Astrocyte (in vitro differentiated cells and primary cell): ENCODE data around the gene RPL6. TPM values are rescaled to one million over a fixed set of nuclear protein-coding genes. Genes with fewer than 3 reads are reported as not detected.

ENCODE experiments used
- DNase-seq: peaks from one replicate; pipeline ENCODE4 v3.0.0-alpha.2; 2010; ENCODE audit warnings: low read depth
- FAIRE-seq: peaks from 2 replicates; lab custom pipeline; 2011; peaks lifted over from hg19 to GRCh38; lab: Jason Lieb, UNC
- H2AFZ ChIP-seq: 2 replicates; pipeline ENCODE4 v1.6.0; 2012; ENCODE audit warnings: low read depth, low read length, inconsistent platforms
- H3K27ac ChIP-seq: 2 replicates; pipeline ENCODE4 v1.5.1; 2011; ENCODE audit warnings: low read depth, low read length, inconsistent platforms
- H3K27me3 ChIP-seq: 2 replicates; pipeline ENCODE4 v1.6.0; 2011; ENCODE audit warnings: low read length, inconsistent platforms; ENCODE audit not compliant: insufficient read depth
- H3K36me3 ChIP-seq: 2 replicates; pipeline ENCODE4 v1.5.1; 2011; ENCODE audit warnings: low read length, inconsistent platforms; ENCODE audit not compliant: insufficient read depth
- H3K4me1 ChIP-seq: 2 replicates; pipeline ENCODE4 v1.5.1; 2011; ENCODE audit warnings: low read length, inconsistent platforms; ENCODE audit not compliant: insufficient read depth
- H3K4me2 ChIP-seq: 2 replicates; pipeline ENCODE4 v1.6.0; 2012; ENCODE audit warnings: low read length, inconsistent platforms
- H3K4me3 ChIP-seq: 2 replicates; pipeline ENCODE4 v1.5.1; 2011; ENCODE audit warnings: low read depth, mild to moderate bottlenecking, low read length, inconsistent platforms; ENCODE audit not compliant: insufficient read depth
- H3K79me2 ChIP-seq: 2 replicates; pipeline ENCODE4 v1.6.0; 2012; ENCODE audit warnings: mild to moderate bottlenecking, low read length, inconsistent platforms; ENCODE audit not compliant: insufficient read depth
- H3K9ac ChIP-seq: 2 replicates; pipeline ENCODE4 v1.6.0; 2012; ENCODE audit warnings: mild to moderate bottlenecking, low read length, inconsistent platforms
- H3K9me3 ChIP-seq: 2 replicates; pipeline ENCODE4 v1.5.1; 2012; ENCODE audit warnings: low read depth, mild to moderate bottlenecking, low read length, inconsistent platforms; ENCODE audit not compliant: insufficient read depth
- H4K20me1 ChIP-seq: 2 replicates; pipeline ENCODE4 v1.6.0; 2012; ENCODE audit warnings: low read length, inconsistent platforms; ENCODE audit not compliant: insufficient read depth
- H3K27ac Mint-ChIP-seq: one replicate; pipeline ENCODE4 v1.8.0; 2021; ENCODE audit warnings: mild to moderate bottlenecking, mixed read lengths; ENCODE audit not compliant: unreplicated experiment
- H3K27me3 Mint-ChIP-seq: one replicate; pipeline ENCODE4 v1.8.0; 2021; ENCODE audit warnings: low read depth, mixed read lengths; ENCODE audit not compliant: unreplicated experiment
- H3K36me3 Mint-ChIP-seq: one replicate; pipeline ENCODE4 v1.8.0; 2021; ENCODE audit warnings: low read depth, mixed read lengths; ENCODE audit not compliant: unreplicated experiment
- H3K4me1 Mint-ChIP-seq: one replicate; pipeline ENCODE4 v1.8.0; 2021; ENCODE audit warnings: low read depth, mixed read lengths; ENCODE audit not compliant: unreplicated experiment
- H3K4me3 Mint-ChIP-seq: one replicate; pipeline ENCODE4 v1.8.0; 2021; ENCODE audit warnings: mild to moderate bottlenecking, moderate library complexity, mixed read lengths; ENCODE audit not compliant: unreplicated experiment
- H3K9me3 Mint-ChIP-seq: one replicate; pipeline ENCODE4 v1.8.0; 2021; ENCODE audit warnings: mild to moderate bottlenecking, mixed read lengths; ENCODE audit not compliant: unreplicated experiment
- CTCF ChIP-seq: IDR thresholded peaks from 2 replicates; pipeline ENCODE4 v1.5.1; 2011; ENCODE audit warnings: low read depth, mild to moderate bottlenecking, inconsistent platforms, low read length, moderate library complexity; ENCODE audit not compliant: insufficient read depth
- EZH2 ChIP-seq: IDR thresholded peaks from 2 replicates; pipeline ENCODE4 v1.6.1; 2012; ENCODE audit warnings: mild to moderate bottlenecking, low read length, inconsistent platforms; ENCODE audit not compliant: insufficient read depth
- total RNA-seq: library from RNA; stranded (reverse); gene quantifications from 2 replicates; pipeline ENCODE4 v1.2.1, GENCODE V29; 2021

Gene RPL6
- total RNA-seq, 1 donor from 2014 or later = 1,136 TPM

DNA sequence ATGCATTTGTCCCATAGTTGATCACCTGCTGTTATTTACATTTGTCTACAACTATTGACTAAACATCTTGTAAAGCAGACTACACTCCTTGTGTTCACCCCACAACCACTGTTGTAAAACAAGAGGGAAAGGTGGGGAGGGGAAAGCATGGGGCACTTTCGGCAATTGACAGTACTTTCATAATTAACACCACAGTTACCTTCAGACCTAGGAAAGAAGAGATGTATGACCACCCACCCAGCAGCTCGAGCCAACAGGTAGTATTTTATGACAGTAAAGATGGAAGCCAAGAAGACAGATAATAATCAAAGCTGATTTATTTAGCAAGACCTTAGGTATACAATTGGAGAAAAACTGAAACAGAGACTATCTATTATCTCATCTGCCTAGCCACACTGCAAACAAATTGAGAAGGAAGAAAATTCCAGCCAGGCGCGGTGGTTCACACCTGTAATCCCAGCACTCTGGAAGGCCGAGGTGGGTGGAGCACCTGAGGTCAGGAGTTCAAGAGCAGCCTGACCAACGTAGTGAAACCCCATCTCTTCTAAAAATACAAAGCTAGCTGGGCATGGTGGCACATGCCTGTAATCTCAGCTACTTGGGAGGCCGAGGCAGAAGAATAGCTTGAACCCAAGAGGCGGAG lies 38.4 kb downstream of the RPL6 start:
- Histone ChIP-seq H3K4me1 (no peaks in the 10 kb centered on the region), H3K27me3 (no peaks in the 10 kb centered on the region), H3K27ac (no peak overlapping the region), H2AFZ (no peak overlapping the region), H3K9ac (no peak overlapping the region), H3K9me3 (no peaks in the 10 kb centered on the region), H3K4me3 (no peak overlapping the region), H4K20me1 (peaks cover 49% of the 10 kb centered on the region), H3K4me2 (no peak overlapping the region), H3K79me2 (peaks cover 79% of the 10 kb centered on the region), H3K36me3 (no peaks in the 10 kb centered on the region)
- no peak for DNase-seq
- H3K27ac Mint-ChIP-seq = peak overlapping the region; percentile 69
- H3K9me3 Mint-ChIP-seq = peaks cover 2% of the 10 kb centered on the region
- peaks cover 8% of the 10 kb centered on the region for H3K4me1 Mint-ChIP-seq
- no peak for FAIRE-seq
- no peaks in the 10 kb centered on the region for H3K27me3 Mint-ChIP-seq
- no peak overlapping the region for H3K4me3 Mint-ChIP-seq
- no peak for TF ChIP-seq EZH2
- TF ChIP-seq CTCF = no peak
- H3K36me3 Mint-ChIP-seq = no peaks in the 10 kb centered on the region

DNA sequence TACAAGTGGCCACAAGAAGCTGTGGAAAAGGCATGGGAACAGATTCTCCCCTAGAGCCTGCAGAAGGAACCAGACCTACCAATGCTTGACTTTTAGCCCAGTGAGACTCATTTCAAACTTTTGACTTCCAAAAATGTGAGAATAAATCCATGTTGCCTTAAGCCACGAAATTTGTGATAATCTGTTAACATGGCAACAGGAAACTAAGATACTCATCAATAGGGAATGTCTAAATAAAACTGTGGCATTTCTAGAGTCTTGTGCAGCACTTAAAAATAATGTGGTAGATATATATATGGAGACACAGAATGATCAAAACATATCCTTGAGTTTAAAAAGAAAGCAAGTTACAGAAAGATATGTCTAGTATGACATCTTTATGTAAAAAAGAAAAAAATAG lies 39.2 kb downstream of the RPL6 start:
- no peak overlapping the region for H3K4me3 Mint-ChIP-seq
- no peak for FAIRE-seq
- H3K9me3 Mint-ChIP-seq = peaks cover 2% of the 10 kb centered on the region

More for the DNA sequence above, 39.2 kb downstream of the RPL6 start:
- Histone ChIP-seq H2AFZ (no peak overlapping the region), H3K27me3 (no peaks in the 10 kb centered on the region), H3K4me2 (no peak overlapping the region), H3K9ac (no peak overlapping the region), H3K27ac (no peak overlapping the region), H3K36me3 (no peaks in the 10 kb centered on the region), H3K4me1 (no peaks in the 10 kb centered on the region), H3K9me3 (no peaks in the 10 kb centered on the region), H3K79me2 (peaks cover 83% of the 10 kb centered on the region), H4K20me1 (peaks cover 47% of the 10 kb centered on the region), H3K4me3 (no peak overlapping the region)
- H3K4me1 Mint-ChIP-seq = peaks cover 8% of the 10 kb centered on the region
- H3K27ac Mint-ChIP-seq = no peak overlapping the region
- H3K36me3 Mint-ChIP-seq = no peaks in the 10 kb centered on the region
- DNase-seq = no peak
- no peaks in the 10 kb centered on the region for H3K27me3 Mint-ChIP-seq
- TF ChIP-seq EZH2 (no peak), CTCF (no peak)
